ENCODE measurements around the gene MICU1.
A peak's percentile ranks its signal among the peaks of the same experiment; 100 is the strongest.

The MICU1 gene

GRCh38 chr10:72356987-72357386, 268.9 kb downstream of the MICU1 start:
- no peak for TF ChIP-seq CTCF (IDR thresholded peaks at IDR 0.05; ENCODE audit: insufficient read depth, low read length, missing control alignments)
- POLR2A ChIA-PET: no interaction called here

GRCh38 chr10:72356115-72356514, 269.8 kb downstream of the MICU1 start:
- no peak for TF ChIP-seq CTCF (IDR thresholded peaks at IDR 0.05; ENCODE audit: insufficient read depth, low read length, missing control alignments)
- CTCF ChIA-PET: no interaction called here
- POLR2A ChIA-PET: no interaction called here
- H3K4me3 ChIP-seq (ENCODE audit: low read depth, low read length): no peak overlapping the region
- no peak for DNase-seq (ENCODE audit: low read depth, low spot score)

More at GRCh38 chr10:72356987-72357386, 268.9 kb downstream of the MICU1 start:
- CTCF ChIA-PET: no interaction called here
- DNase-seq (ENCODE audit: low read depth, low spot score): no peak
- no peak overlapping the region for H3K4me3 ChIP-seq (ENCODE audit: low read depth, low read length)

GRCh38 chr10:72355214-72355555, 270.7 kb downstream of the MICU1 start:
- ChIA-PET POLR2A (interaction anchor here (0.7 to 2.7 kb wide), 3 partner anchors 10 to 916 kb away, joined by 3 to 11 read pairs (median 4); partner anchors contain the start of gene DDIT4), CTCF (interaction anchor here (1.1 to 4.6 kb wide), 4 partner anchors 9 to 521 kb away, joined by 3 to 35 read pairs (median 8); no protein-coding TSS in a partner anchor)
- no peak for DNase-seq (ENCODE audit: low read depth, low spot score)

GRCh38 chr10:72354356-72355213, 271.3 kb downstream of the MICU1 start, which contains the start of gene DNAJB12:
TSS of gene DNAJB12 (minus strand) at chr10:72354919. CDS start at chr10:72354897, 22 bp downstream.
- POLR2A ChIA-PET: interaction anchor here (0.7 to 2.7 kb wide), 3 partner anchors 10 to 916 kb away, joined by 3 to 11 read pairs (median 4); partner anchors contain the start of gene DDIT4
- no peak for TF ChIP-seq CTCF (IDR thresholded peaks at IDR 0.05; ENCODE audit: insufficient read depth, low read length, missing control alignments)
- CTCF ChIA-PET: interaction anchor here (1.1 to 4.6 kb wide), 4 partner anchors 10 to 521 kb away, joined by 3 to 35 read pairs (median 8); no protein-coding TSS in a partner anchor
- H3K4me3 ChIP-seq (ENCODE audit: low read depth, low read length): peak within 1 kb of the TSS; percentile 100
- DNase-seq (ENCODE audit: low read depth, low spot score): peak; percentile 56

More at GRCh38 chr10:72355214-72355555, 270.7 kb downstream of the MICU1 start:
- no peak for TF ChIP-seq CTCF (IDR thresholded peaks at IDR 0.05; ENCODE audit: insufficient read depth, low read length, missing control alignments)
- peak overlapping the region; percentile 100 for H3K4me3 ChIP-seq (ENCODE audit: low read depth, low read length)

GRCh38 chr10:72353965-72354355, 271.9 kb downstream of the MICU1 start:
- CTCF ChIA-PET: interaction anchor here (4.6 to 8.9 kb wide), 2 partner anchors 11 to 16 kb away, joined by 35 to 81 read pairs; no protein-coding TSS in a partner anchor
- H3K4me3 ChIP-seq (ENCODE audit: low read depth, low read length): peak overlapping the region; percentile 100
- POLR2A ChIA-PET: interaction anchor here (2.7 kb wide), 1 partner anchor 80 kb away, joined by 11 read pairs; the partner anchor contains the start of gene DDIT4
- DNase-seq (ENCODE audit: low read depth, low spot score): no peak
- TF ChIP-seq CTCF (IDR thresholded peaks at IDR 0.05; ENCODE audit: insufficient read depth, low read length, missing control alignments): no peak

Data from AG04449 (cell line).